GM23338 (cell line): ENCODE data around the gene CTNNA1. TPM values are rescaled to one million over a fixed set of nuclear protein-coding genes. Genes with fewer than 3 reads are reported as not detected.

ENCODE experiments used
- ATAC-seq: fragments of 200-7000 bp; cut with Tn5 transposase; 3 replicates; pipeline ENCODE4 v1.9.1; 2020
- DNase-seq: peaks from one replicate; pipeline ENCODE4 v3.0.0-alpha.2; 2015; ENCODE audit warnings: low spot score
- H2AFZ ChIP-seq: fragments of 200-600 bp; sonication (generic); 2 replicates; pipeline ENCODE4 v1.8.0; 2016; ENCODE audit warnings: antibody characterized with exemption, mild to moderate bottlenecking, moderate library complexity
- H3F3A ChIP-seq: fragments of 200-600 bp; sonication (generic); replicated peaks from 2 replicates; pipeline ENCODE4 v1.8.0; 2017; ENCODE audit warnings: antibody characterized with exemption, mixed run types, low read depth
- H3K27ac ChIP-seq: fragments of 200-600 bp; sonication (generic); 2 replicates; pipeline ENCODE4 v1.6.1; 2016; ENCODE audit warnings: low read depth
- H3K27me3 ChIP-seq: fragments of 200-600 bp; sonication (generic); 2 replicates; pipeline ENCODE4 v1.8.0; 2016; ENCODE audit warnings: mild to moderate bottlenecking, mixed run types, moderate library complexity; ENCODE audit not compliant: insufficient read depth
- H3K36me3 ChIP-seq: fragments of 200-600 bp; sonication (generic); 2 replicates; pipeline ENCODE4 v1.8.0; 2016; ENCODE audit warnings: mild to moderate bottlenecking; ENCODE audit not compliant: insufficient read depth
- H3K4me1 ChIP-seq: fragments of 200-600 bp; sonication (generic); 2 replicates; pipeline ENCODE4 v1.8.0; 2016; ENCODE audit warnings: mild to moderate bottlenecking, moderate library complexity; ENCODE audit not compliant: insufficient read depth
- H3K4me2 ChIP-seq: fragments of 200-600 bp; sonication (generic); 2 replicates; pipeline ENCODE4 v1.7.1; 2017; ENCODE audit warnings: mixed run types
- H3K4me3 ChIP-seq: fragments of 200-600 bp; sonication (generic); 2 replicates; pipeline ENCODE4 v1.6.1; 2016; ENCODE audit warnings: mixed run types
- H3K79me2 ChIP-seq: fragments of 200-600 bp; sonication (generic); replicated peaks from 2 replicates; pipeline ENCODE4 v1.8.0; 2017; ENCODE audit warnings: mild to moderate bottlenecking; ENCODE audit not compliant: insufficient read depth
- H3K9me2 ChIP-seq: fragments of 200-600 bp; sonication (generic); 2 replicates; pipeline ENCODE4 v1.8.0; 2017; ENCODE audit not compliant: insufficient read depth
- H4K20me1 ChIP-seq: fragments of 200-600 bp; sonication (generic); replicated peaks from 2 replicates; pipeline ENCODE4 v1.8.0; 2017; ENCODE audit warnings: mild to moderate bottlenecking; ENCODE audit not compliant: insufficient read depth
- H3K27ac Mint-ChIP-seq: 2 replicates; pipeline ENCODE4 v1.8.0; 2020; ENCODE audit warnings: inconsistent platforms, mild to moderate bottlenecking, moderate library complexity, mixed read lengths
- H3K27me3 Mint-ChIP-seq: 3 replicates; pipeline ENCODE4 v1.8.0; 2022; ENCODE audit warnings: low read depth, mild to moderate bottlenecking, moderate library complexity, mixed read lengths, inconsistent platforms; ENCODE audit not compliant: insufficient read depth, poor library complexity
- H3K36me3 Mint-ChIP-seq: 3 replicates; pipeline ENCODE4 v1.8.0; 2021; ENCODE audit warnings: low read depth, mild to moderate bottlenecking, inconsistent platforms, moderate library complexity, mixed read lengths
- H3K4me1 Mint-ChIP-seq: 3 replicates; pipeline ENCODE4 v1.8.0; 2020; ENCODE audit warnings: mild to moderate bottlenecking, inconsistent platforms, mixed read lengths
- H3K4me3 Mint-ChIP-seq: 3 replicates; pipeline ENCODE4 v1.8.0; 2021; ENCODE audit warnings: moderate library complexity, mild to moderate bottlenecking, inconsistent platforms, mixed read lengths
- H3K9me3 Mint-ChIP-seq: 3 replicates; pipeline ENCODE4 v1.8.0; 2020; ENCODE audit warnings: moderate library complexity, mild to moderate bottlenecking, inconsistent platforms, mixed read lengths
- EZH2 ChIP-seq: fragments of 200-600 bp; sonication (generic); IDR thresholded peaks from one replicate; pipeline ENCODE4 v1.8.0; 2017; ENCODE audit warnings: antibody characterized with exemption, mild to moderate bottlenecking, low read depth; ENCODE audit not compliant: unreplicated experiment
- EZH2phosphoT487 ChIP-seq: fragments of 200-600 bp; sonication (generic); IDR thresholded peaks from one replicate; pipeline ENCODE4 v1.8.1; 2018; ENCODE audit warnings: antibody characterized with exemption; ENCODE audit not compliant: unreplicated experiment
- JUNB ChIP-seq: IDR thresholded peaks from one replicate; pipeline ENCODE4 v1.6.1; 2016; ENCODE audit warnings: antibody characterized with exemption; ENCODE audit not compliant: unreplicated experiment
- NANOG ChIP-seq: IDR thresholded peaks from 2 replicates; pipeline ENCODE4 v1.6.1; 2016; ENCODE audit warnings: antibody characterized with exemption, borderline replicate concordance
- POLR2AphosphoS5 ChIP-seq: IDR thresholded peaks from 2 replicates; pipeline ENCODE4 v1.6.1; 2016; ENCODE audit warnings: antibody characterized with exemption, low read depth
- STAT1 ChIP-seq: IDR thresholded peaks from one replicate; pipeline ENCODE4 v1.6.1; 2016; ENCODE audit warnings: antibody characterized with exemption; ENCODE audit not compliant: unreplicated experiment
- ZNF331 ChIP-seq: fragments of 250-450 bp; sonication (Bioruptor Pico); IDR thresholded peaks from 2 replicates; pipeline ENCODE4 v1.5.0; 2020; ENCODE audit warnings: low read depth, mild to moderate bottlenecking, moderate library complexity
- polyA plus RNA-seq: library from polyadenylated mRNA; unstranded; fragments of >200 nt; fragmentation: Nextera tagmentation; extraction: Ambion mirVana; gene quantifications from 2 replicates; pipeline ENCODE4 v1.2.1, GENCODE V29; 2016
- total RNA-seq: library from RNA; depleted of rRNA; stranded (reverse); fragments of >200 nt; shearing (Covaris generic); gene quantifications from 2 replicates; pipeline ENCODE4 v1.2.3, GENCODE V29; 2014
- TF ChIP-seq, protein P1 (sequence below): IDR thresholded peaks from one replicate; pipeline ENCODE4 v1.6.1; 2018; ENCODE audit warnings: antibody characterized with exemption; ENCODE audit not compliant: unreplicated experiment
- TF ChIP-seq, protein P2 (sequence below), 2 experiments: fragments of 200-600 bp in 1 of 2; sonication (generic) in 1 of 2; conservative IDR thresholded peaks; 2 replicates each; pipeline versions ENCODE4 v1.5.1 to v1.6.1; 2016 to 2017; ENCODE audit warnings: antibody characterized with exemption in 2 of 2, low read depth in 2 of 2, mild to moderate bottlenecking in 2 of 2, moderate library complexity in 1 of 2
- TF ChIP-seq, protein P3 (sequence below): fragments of 250-450 bp; sonication (Bioruptor Pico); IDR thresholded peaks from 2 replicates; pipeline ENCODE4 v1.5.0; 2020; ENCODE audit warnings: mild to moderate bottlenecking, moderate library complexity

CTNNA1 gene
- total and polyA plus RNA-seq, 2 experiments from 2014 or later = 111 to 348 TPM

GRCh38 chr5:138900281-138900965 is 147.2 kb downstream of the CTNNA1 start (continued):
- TF ChIP-seq, protein P1, sequence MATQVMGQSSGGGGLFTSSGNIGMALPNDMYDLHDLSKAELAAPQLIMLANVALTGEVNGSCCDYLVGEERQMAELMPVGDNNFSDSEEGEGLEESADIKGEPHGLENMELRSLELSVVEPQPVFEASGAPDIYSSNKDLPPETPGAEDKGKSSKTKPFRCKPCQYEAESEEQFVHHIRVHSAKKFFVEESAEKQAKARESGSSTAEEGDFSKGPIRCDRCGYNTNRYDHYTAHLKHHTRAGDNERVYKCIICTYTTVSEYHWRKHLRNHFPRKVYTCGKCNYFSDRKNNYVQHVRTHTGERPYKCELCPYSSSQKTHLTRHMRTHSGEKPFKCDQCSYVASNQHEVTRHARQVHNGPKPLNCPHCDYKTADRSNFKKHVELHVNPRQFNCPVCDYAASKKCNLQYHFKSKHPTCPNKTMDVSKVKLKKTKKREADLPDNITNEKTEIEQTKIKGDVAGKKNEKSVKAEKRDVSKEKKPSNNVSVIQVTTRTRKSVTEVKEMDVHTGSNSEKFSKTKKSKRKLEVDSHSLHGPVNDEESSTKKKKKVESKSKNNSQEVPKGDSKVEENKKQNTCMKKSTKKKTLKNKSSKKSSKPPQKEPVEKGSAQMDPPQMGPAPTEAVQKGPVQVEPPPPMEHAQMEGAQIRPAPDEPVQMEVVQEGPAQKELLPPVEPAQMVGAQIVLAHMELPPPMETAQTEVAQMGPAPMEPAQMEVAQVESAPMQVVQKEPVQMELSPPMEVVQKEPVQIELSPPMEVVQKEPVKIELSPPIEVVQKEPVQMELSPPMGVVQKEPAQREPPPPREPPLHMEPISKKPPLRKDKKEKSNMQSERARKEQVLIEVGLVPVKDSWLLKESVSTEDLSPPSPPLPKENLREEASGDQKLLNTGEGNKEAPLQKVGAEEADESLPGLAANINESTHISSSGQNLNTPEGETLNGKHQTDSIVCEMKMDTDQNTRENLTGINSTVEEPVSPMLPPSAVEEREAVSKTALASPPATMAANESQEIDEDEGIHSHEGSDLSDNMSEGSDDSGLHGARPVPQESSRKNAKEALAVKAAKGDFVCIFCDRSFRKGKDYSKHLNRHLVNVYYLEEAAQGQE = no peak
- TF ChIP-seq EZH2 (no peak), POLR2AphosphoS5 (no peak)
- TF ChIP-seq, protein P2, sequence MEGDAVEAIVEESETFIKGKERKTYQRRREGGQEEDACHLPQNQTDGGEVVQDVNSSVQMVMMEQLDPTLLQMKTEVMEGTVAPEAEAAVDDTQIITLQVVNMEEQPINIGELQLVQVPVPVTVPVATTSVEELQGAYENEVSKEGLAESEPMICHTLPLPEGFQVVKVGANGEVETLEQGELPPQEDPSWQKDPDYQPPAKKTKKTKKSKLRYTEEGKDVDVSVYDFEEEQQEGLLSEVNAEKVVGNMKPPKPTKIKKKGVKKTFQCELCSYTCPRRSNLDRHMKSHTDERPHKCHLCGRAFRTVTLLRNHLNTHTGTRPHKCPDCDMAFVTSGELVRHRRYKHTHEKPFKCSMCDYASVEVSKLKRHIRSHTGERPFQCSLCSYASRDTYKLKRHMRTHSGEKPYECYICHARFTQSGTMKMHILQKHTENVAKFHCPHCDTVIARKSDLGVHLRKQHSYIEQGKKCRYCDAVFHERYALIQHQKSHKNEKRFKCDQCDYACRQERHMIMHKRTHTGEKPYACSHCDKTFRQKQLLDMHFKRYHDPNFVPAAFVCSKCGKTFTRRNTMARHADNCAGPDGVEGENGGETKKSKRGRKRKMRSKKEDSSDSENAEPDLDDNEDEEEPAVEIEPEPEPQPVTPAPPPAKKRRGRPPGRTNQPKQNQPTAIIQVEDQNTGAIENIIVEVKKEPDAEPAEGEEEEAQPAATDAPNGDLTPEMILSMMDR (conservative IDR thresholded peaks at IDR 0.05; ENCODE audit: low read depth in 2 of 2) = no peak

- peaks cover 2% of the 10 kb centered on the region; the same call in 1 of the 2 replicates for H3K79me2 ChIP-seq
- peak; percentile 64 for ATAC-seq
- no peak overlapping the region for H2AFZ ChIP-seq
- TF ChIP-seq EZH2phosphoT487 = no peak
- TF ChIP-seq NANOG = no peak
- TF ChIP-seq ZNF331 (CRISPR knock-in tag) = no peak
- no peak for TF ChIP-seq STAT1
- TF ChIP-seq, protein P3, sequence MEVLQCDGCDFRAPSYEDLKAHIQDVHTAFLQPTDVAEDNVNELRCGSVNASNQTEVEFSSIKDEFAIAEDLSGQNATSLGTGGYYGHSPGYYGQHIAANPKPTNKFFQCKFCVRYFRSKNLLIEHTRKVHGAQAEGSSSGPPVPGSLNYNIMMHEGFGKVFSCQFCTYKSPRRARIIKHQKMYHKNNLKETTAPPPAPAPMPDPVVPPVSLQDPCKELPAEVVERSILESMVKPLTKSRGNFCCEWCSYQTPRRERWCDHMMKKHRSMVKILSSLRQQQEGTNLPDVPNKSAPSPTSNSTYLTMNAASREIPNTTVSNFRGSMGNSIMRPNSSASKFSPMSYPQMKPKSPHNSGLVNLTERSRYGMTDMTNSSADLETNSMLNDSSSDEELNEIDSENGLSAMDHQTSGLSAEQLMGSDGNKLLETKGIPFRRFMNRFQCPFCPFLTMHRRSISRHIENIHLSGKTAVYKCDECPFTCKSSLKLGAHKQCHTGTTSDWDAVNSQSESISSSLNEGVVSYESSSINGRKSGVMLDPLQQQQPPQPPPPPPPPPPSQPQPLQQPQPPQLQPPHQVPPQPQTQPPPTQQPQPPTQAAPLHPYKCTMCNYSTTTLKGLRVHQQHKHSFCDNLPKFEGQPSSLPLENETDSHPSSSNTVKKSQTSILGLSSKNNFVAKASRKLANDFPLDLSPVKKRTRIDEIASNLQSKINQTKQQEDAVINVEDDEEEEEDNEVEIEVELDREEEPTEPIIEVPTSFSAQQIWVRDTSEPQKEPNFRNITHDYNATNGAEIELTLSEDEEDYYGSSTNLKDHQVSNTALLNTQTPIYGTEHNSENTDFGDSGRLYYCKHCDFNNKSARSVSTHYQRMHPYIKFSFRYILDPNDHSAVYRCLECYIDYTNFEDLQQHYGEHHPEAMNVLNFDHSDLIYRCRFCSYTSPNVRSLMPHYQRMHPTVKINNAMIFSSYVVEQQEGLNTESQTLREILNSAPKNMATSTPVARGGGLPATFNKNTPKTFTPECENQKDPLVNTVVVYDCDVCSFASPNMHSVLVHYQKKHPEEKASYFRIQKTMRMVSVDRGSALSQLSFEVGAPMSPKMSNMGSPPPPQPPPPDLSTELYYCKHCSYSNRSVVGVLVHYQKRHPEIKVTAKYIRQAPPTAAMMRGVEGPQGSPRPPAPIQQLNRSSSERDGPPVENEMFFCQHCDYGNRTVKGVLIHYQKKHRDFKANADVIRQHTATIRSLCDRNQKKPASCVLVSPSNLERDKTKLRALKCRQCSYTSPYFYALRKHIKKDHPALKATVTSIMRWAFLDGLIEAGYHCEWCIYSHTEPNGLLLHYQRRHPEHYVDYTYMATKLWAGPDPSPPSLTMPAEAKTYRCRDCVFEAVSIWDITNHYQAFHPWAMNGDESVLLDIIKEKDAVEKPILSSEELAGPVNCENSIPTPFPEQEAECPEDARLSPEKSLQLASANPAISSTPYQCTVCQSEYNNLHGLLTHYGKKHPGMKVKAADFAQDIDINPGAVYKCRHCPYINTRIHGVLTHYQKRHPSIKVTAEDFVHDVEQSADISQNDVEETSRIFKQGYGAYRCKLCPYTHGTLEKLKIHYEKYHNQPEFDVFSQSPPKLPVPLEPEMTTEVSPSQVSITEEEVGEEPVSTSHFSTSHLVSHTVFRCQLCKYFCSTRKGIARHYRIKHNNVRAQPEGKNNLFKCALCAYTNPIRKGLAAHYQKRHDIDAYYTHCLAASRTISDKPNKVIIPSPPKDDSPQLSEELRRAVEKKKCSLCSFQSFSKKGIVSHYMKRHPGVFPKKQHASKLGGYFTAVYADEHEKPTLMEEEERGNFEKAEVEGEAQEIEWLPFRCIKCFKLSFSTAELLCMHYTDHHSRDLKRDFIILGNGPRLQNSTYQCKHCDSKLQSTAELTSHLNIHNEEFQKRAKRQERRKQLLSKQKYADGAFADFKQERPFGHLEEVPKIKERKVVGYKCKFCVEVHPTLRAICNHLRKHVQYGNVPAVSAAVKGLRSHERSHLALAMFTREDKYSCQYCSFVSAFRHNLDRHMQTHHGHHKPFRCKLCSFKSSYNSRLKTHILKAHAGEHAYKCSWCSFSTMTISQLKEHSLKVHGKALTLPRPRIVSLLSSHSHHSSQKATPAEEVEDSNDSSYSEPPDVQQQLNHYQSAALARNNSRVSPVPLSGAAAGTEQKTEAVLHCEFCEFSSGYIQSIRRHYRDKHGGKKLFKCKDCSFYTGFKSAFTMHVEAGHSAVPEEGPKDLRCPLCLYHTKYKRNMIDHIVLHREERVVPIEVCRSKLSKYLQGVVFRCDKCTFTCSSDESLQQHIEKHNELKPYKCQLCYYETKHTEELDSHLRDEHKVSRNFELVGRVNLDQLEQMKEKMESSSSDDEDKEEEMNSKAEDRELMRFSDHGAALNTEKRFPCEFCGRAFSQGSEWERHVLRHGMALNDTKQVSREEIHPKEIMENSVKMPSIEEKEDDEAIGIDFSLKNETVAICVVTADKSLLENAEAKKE (CRISPR knock-in tag) = no peak
- TF ChIP-seq JUNB = no peak
- H3K9me2 ChIP-seq = no peaks in the 10 kb centered on the region
- H3K27me3 Mint-ChIP-seq = peaks cover 4% of the 10 kb centered on the region
- H3K27ac Mint-ChIP-seq = 0 out of 2 replicates have a peak overlapping the region, but pooled peaks have one; percentile 1
- H3K4me3 Mint-ChIP-seq = no peak overlapping the region
- peaks cover 4% of the 10 kb centered on the region; the same call in 2 of the 3 replicates for H3K4me1 Mint-ChIP-seq
- peaks cover 6% of the 10 kb centered on the region; the same call in 1 of the 2 replicates for H3K4me1 ChIP-seq
- no peak overlapping the region for H3K4me2 ChIP-seq
- no peaks in the 10 kb centered on the region for H3K27me3 ChIP-seq
- no peak overlapping the region for H3K27ac ChIP-seq
- H3K36me3 ChIP-seq = peaks cover 15% of the 10 kb centered on the region
- H3K36me3 Mint-ChIP-seq = peaks cover 46% of the 10 kb centered on the region
- no peaks in the 10 kb centered on the region for H3K9me3 Mint-ChIP-seq
- H3F3A ChIP-seq = no peaks in the 10 kb centered on the region
- H4K20me1 ChIP-seq = peaks cover 4% of the 10 kb centered on the region; the same call in 1 of the 2 replicates
- H3K4me3 ChIP-seq = no peak overlapping the region
- no peak for DNase-seq
Measured at GRCh38 chr5:138901716-138902115, 148.5 kb downstream of the CTNNA1 start.
